ENCODE results near the gene ARHGEF28.

ARHGEF28 gene

DNA sequence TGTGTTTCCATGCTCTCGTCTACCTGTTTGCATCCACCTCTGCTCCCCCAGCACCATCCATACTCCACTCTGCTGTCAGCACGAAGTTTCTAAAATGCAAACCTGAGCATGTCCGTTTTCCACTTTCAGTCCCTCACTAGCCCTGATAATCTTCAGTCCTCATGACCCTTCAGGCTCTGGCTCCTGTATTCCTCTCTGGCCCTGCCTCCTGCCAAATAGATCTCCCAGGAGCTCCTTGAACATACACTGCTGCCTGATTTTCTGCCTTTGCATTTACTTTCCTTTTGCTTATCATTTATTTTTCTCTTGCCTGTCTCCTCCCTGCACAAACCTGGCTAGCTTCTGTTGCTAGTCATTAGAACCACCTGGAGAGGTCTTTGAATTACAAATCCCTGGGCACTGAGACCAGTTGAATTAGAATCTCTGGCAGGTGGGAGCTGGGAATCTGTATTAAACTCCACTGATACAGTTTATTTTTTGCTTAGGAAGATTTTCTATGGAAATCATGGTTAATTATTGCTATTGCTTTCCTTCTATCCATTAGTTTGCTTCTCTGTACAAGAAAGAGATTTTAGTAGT, 18.5 kb downstream of the ARHGEF28 start:
- DNase-seq: no peak
- in situ Hi-C loops (cut with HindIII; ENCODE audit: low pct_ligation_motif_present, low pct_unique_long_range_greater_than_20kb, low sequenced_read_pairs): no loop called here

DNA sequence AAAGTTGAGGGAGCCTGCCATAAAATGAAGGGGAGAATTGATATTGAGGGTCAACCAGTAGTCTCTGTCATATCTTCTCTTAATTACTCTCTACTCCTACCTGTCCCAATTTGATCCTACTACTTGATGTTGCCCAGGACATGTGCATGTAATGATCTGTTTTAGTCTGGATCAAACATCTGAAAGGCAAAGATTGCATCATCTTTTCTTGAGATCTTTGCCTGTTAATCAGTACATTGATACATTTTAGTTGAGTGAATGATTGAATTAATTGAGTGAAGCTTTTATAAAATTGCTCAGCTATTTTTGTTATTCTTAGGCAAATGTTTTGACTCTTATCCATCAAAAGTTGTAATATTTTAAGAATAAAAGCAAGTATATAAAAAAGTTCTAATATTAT, 21.7 kb downstream of the ARHGEF28 start:
- in situ Hi-C loops (cut with HindIII; ENCODE audit: low pct_ligation_motif_present, low pct_unique_long_range_greater_than_20kb, low sequenced_read_pairs): no loop called here
- no peak for DNase-seq

DNA sequence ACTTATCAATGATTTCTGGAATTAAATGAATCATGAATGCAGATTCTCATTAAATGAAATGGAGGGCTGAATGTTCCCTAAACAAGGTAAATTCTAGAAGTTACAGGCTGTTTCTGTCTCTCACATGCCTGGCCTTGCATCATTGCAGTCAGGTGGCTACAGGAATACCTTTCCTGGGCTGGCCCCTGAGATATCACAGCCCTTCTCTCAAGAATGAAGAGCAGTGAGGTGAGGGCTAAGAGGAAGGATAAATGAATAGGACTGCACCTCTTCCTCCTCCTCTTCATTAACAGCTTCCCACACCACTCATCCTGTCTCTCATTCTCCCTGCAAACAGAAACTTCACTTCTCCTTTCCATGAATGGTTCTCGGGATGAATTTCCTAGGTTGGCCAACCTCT, 22.5 kb downstream of the ARHGEF28 start:
- DNase-seq: no peak
- in situ Hi-C loops (cut with HindIII; ENCODE audit: low pct_ligation_motif_present, low pct_unique_long_range_greater_than_20kb, low sequenced_read_pairs): no loop called here

DNA sequence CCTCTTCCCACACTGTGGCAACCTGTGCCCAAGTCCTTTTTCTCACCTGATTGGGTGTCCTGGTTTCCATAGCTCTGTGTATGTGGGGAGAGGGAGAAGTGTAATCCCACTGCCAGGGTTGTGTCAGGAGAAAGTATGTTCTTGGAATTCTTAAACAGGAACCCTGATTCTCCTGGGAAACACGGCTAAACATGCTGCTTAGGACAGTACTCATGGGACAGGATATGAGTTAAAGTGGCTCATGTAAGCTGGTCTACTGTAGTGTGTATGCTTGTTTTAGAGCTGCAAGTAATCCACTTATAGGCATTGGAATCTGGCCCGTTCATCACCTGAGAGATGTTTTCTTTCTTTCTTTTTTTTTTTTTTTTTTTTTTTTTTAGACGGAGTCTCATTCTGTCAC, 23.9 kb downstream of the ARHGEF28 start:
- no peak for DNase-seq
- in situ Hi-C loops (cut with HindIII; ENCODE audit: low pct_ligation_motif_present, low pct_unique_long_range_greater_than_20kb, low sequenced_read_pairs): no loop called here

DNA sequence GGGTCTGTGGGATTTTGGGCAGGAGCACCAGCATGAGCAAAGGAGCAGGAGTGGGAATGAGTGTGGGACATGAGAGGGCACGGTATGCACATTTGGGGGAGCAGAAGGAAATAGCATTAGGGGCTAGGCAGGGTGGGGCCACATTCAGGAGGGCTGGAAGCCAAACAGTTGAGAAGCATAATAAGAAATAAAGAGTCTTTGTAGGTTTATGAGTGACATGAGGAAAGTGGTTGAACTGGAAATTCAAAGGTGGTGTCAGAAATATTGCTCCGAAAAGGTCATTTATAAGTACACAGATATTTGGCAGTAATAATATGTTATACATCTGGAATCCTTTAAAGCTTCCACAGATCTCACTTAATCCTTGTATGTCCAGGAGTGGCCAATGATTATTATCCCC, 26.4 kb downstream of the ARHGEF28 start:
- in situ Hi-C loops (cut with HindIII; ENCODE audit: low pct_ligation_motif_present, low pct_unique_long_range_greater_than_20kb, low sequenced_read_pairs): no loop called here
- DNase-seq: no peak

DNA sequence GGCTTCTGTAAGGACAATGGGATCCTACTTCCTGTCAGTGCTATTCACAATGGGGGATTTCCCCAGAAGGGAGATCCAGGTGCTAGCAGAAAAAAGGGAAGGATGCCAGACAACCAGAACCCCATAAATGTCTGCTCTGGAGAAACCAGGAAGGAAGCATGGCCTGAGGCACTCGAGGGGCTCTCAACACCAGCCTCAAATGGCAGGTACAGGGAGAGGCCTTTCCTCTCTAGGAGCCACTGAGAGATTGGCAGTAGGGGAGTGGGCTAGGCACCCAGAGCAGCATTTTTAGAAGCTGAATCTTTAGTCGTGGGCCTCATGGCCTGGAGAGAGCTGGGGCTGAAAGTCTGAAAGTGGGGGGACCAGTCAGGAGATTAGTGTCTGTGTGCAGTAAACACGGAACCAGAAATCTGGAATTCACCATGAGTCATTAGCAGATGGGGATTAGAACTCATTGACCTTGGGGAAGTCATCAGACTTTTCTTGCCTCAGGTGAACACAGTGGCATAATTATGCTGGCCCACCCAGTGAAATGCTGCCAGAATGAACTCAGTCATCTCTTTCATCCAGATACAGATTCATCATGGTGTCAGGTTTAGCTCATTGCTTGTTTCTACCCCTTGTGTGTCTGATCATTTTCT, 28.3 kb downstream of the ARHGEF28 start:
- in situ Hi-C loops (cut with HindIII; ENCODE audit: low pct_ligation_motif_present, low pct_unique_long_range_greater_than_20kb, low sequenced_read_pairs): no loop called here

DNA sequence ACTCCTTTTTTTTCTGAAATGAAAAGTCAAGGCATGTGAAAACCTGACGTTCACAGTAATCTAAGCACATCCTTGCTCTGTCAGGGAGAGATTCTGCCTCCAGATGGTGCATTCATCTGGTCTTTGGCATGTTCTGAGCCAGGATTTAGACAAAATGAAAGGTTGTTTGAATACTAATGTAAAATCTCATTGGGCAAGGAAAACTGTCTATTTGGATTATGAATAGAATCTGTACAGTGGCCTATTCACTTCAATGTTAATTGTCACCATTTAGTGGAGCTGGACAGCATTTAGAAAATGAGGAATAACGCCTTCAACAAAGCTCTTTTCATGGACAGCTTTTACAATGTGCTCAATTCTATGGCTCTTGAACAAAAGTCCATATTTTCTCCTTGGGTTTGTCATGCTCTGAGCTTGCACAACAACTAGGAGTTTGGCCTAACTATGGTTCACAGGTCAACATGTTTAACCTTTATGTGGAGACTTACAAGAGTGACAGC, 28.9 kb downstream of the ARHGEF28 start:
- in situ Hi-C loops (cut with HindIII; ENCODE audit: low pct_ligation_motif_present, low pct_unique_long_range_greater_than_20kb, low sequenced_read_pairs): no loop called here
- no peak for DNase-seq

More for the DNA sequence above, 28.3 kb downstream of the ARHGEF28 start:
- DNase-seq: no peak

DNA sequence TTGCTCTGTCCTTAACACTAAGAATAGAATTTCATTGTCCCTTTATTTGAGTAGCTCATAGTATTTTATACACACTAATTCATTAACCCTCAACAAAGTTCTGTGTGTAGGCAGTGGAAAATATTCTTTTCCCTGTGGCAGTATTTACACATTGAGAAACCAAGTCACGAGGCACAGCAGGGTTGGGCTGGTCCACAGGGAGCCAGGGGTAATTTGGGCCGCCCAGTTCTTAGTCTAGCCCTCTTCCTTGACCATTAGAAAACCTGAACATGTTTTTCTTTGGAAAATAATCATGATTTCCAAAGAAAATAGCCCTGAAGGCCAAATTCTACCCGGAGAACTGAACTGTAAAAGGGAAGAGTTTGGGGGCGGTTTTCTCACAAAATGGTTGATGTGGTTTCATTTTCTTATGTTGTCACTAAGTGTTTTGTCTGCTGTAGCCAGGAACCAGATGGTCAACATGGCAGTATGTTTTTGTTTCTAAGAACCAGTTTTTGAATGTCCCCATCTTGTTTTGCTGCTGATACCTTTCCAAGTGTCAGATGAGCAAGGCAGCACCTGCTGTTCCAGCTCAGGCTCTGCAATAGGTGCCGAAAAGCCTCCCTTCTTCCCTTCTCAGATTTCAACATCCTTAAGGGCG, 29.6 kb downstream of the ARHGEF28 start:
- no peak for DNase-seq
- in situ Hi-C loops (cut with HindIII; ENCODE audit: low pct_ligation_motif_present, low pct_unique_long_range_greater_than_20kb, low sequenced_read_pairs): no loop called here

DNA sequence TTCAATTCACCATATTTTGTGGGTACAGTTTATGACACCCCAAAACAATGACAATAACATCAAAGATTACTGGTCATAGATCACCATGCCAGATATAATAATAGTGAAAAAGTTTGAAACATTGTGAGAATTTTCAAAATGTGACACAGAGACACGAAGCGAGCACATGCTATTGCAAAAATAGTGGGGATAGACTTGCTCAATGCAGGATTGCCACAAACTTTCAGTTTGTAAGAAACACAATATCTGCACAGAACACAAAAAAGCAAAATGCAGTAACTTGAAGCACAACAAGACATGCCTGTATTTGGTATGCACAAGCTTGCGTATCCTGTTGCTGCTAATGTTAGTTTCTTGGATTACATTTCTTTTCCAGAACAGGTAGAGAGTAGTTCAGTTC, 35.8 kb downstream of the ARHGEF28 start:
- DNase-seq: no peak
- in situ Hi-C loops (cut with HindIII; ENCODE audit: low pct_ligation_motif_present, low pct_unique_long_range_greater_than_20kb, low sequenced_read_pairs): no loop called here

DNA sequence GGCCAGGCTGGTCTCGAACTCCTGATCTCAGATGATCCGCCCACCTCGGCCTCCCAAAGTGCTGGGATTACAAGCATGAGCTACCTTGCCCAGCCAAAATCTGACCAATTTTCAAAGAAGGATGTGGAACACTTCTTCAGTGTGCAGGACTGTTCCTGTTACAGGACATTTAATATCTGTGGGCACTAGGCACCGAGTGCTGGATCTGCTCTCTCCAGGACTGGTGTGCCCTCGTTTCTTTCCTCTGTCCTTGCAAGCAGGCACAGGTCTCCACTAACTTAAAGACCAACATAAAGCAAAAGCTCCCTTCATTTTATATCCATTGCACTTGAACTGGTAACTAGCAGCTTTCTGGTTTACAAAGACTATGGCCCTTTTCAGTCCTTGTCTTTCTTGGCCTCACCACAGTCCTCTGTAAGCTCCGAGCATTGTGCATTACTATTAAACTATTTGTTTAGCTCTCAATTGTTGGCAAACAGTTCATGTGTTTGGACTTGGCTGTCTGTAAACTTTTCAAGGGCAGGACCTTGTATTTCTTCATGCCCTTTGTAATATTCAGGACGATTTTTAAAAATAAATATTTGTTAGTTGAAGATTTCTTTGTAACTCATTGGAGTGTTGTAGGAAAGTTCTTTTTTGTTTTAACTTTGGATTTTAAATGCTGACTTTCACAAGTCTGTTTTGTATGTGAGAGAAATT, 37.3 kb downstream of the ARHGEF28 start:
- DNase-seq: no peak
- in situ Hi-C loops (cut with HindIII; ENCODE audit: low pct_ligation_motif_present, low pct_unique_long_range_greater_than_20kb, low sequenced_read_pairs): no loop called here

DNA sequence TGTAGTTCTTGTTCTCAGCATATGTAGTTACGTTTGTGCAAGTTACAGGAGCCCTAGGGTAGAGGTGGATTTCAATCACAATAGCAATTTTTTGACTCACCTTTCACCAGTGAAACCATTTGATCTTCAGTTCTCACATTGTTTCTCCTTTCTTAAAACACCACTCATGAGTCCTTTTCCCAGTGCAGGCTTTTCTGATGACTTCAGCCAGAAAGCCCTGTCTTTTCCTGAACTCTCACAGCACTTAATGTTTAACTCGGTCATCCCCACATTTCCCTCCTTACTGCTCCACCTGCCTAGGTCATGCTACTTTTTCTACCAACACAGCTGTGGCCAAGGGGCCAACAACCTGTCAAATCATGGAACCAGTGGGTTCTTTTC, 37.9 kb downstream of the ARHGEF28 start:
- DNase-seq: peak; percentile 38
- in situ Hi-C loops (cut with HindIII; ENCODE audit: low pct_ligation_motif_present, low pct_unique_long_range_greater_than_20kb, low sequenced_read_pairs): no loop called here

DNA sequence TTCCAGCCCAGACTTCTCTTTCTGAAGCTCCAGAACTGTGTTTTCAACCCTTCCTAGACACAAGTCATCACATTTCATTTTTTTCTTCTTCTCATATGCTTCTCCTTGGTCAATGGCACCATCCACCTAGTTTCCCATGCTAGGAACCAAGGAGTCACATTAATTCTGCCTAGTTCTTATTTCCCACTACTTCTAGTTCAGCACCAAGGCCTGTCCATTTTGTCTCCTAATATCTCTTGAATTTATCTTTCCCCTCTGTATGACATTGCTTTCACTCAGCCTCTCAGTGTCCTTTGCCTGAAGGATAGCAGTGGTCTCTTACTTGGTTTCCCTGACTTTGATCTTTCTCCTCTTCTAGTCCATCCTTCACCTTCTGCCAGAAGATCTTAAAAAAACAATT, 38.8 kb downstream of the ARHGEF28 start:
- in situ Hi-C loops (cut with HindIII; ENCODE audit: low pct_ligation_motif_present, low pct_unique_long_range_greater_than_20kb, low sequenced_read_pairs): no loop called here
- no peak for DNase-seq

DNA sequence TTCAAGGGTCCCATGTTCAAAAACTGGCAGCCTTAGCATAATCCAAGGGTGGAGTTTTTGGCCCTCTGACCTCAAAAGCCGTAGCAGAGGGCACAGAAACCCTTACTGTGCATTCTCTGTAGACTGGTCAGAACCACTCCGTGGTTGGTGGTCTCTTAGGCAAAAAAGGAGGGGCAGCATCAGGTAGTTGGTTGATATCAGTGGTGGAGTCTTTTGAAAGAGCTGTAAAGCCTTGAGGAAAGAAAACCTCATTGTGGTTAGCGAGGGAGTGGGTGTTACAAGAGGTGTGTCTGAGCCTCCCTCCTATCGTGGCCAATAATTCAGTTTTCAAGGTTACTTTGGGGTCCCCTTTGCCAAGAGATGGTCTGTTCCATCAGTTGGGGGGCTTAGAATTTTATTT, 40.9 kb downstream of the ARHGEF28 start:
- no peak for DNase-seq
- in situ Hi-C loops (cut with HindIII; ENCODE audit: low pct_ligation_motif_present, low pct_unique_long_range_greater_than_20kb, low sequenced_read_pairs): no loop called here

DNA sequence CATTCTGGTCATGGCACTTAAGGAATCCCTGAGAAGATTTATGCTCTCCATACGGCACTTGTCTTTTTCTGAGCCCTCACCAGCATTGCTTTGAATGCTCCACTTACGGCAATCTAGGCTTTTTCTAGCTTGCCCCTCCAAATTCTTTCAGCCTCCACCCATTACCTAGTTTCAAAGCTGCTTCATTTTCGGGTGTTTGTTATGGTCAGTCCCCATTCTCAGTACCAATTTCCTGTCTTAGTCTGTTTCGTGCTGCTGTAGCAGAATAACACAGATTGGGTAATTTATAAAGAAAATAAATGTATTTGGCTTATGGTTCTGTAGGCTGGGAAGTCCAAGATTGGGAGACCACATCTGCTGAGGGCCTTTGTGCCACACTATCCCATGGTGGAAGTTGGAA, 42.0 kb downstream of the ARHGEF28 start:
- DNase-seq: no peak
- in situ Hi-C loops (cut with HindIII; ENCODE audit: low pct_ligation_motif_present, low pct_unique_long_range_greater_than_20kb, low sequenced_read_pairs): no loop called here

DNA sequence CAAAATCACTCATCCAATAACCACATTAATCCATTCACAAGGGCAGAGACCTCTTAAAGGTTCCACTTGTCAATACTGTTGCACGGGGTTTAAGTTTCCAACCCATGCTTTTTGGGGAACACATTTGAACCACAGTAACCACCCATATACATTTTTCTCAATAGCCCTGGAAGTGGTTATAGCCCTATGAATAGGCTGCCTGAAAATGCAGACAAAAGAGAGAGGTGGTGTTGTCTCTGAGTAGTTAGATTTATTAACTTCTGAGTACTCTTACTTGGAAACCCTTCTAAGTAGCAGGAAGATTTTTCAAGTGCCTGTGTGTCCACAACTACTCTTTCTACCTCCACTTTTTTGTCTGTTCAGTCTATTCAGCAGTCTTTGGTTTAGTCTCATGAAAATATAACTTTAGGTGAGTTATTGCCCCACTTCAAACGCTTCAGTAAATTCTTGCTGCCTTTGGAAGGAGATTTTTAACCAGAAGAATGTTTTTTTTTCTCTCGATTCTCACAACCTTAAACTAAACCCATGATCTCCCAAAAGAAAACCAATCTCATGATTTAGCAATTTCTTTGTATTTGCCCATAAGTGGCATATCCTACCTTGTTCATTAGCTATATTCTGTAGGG, 42.6 kb downstream of the ARHGEF28 start:
- no peak for DNase-seq

DNA sequence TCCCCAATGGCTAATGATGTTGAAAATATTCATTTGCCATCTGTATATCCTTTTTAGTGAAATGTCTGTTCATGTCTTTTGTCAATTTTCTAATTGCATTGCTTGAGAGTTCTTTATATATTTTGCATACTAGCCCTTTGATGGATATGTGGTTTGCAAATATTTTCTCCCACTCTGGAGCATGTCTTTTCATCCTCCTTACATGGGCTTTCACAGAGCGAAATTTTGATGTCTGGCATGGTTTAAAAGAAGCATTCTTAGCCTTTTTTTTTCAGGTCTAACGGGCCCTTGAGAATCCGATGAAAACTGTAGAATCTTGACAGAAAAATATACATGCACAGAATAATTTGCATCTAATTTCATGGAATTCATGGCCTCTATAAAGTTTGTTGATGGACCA, 44.7 kb downstream of the ARHGEF28 start:
- in situ Hi-C loops (cut with HindIII; ENCODE audit: low pct_ligation_motif_present, low pct_unique_long_range_greater_than_20kb, low sequenced_read_pairs): no loop called here
- DNase-seq: no peak

More for the DNA sequence above, 42.6 kb downstream of the ARHGEF28 start:
- in situ Hi-C loops (cut with HindIII; ENCODE audit: low pct_ligation_motif_present, low pct_unique_long_range_greater_than_20kb, low sequenced_read_pairs): no loop called here

DNA sequence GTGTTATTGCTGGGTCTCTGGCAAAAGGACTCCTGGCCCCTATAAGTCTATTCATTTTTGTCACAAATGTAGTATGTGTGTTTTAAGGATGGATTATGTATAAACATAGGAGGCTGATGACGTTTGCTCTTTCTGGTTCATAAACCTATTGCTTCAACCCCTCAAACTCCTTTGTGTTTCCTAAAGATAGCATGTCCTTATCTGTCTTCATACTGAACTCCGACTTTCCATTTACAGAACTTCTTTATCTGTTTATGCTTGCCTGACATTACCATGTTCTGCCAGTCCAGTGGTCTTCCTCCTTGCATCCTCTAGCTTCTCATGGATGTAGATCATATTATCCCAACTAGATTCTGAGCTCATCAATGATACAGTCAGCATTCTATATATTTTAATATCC, 46.1 kb downstream of the ARHGEF28 start:
- in situ Hi-C loops (cut with HindIII; ENCODE audit: low pct_ligation_motif_present, low pct_unique_long_range_greater_than_20kb, low sequenced_read_pairs): no loop called here
- no peak for DNase-seq

DNA sequence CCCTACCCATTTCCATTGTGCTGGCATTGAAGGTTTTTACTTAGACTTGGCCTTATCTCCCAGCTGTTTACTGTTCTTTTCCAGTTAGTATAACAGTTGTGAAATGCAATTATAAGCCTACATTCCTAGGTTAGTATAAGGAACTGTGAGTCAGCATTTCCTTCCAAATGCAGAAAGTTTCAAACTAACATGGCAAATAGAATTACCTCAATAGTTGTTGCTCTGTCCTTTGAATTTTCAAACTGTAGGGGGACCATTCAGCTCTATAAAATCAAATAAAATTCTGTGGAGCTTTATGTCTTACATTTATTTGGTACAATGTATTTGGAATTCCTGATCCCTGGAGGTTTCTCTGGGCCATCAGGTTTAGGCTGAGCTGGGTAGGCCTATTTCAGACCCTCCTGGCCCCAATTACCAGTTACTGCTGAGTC, 47.2 kb downstream of the ARHGEF28 start:
- DNase-seq: peak; percentile 48
- in situ Hi-C loops (cut with HindIII; ENCODE audit: low pct_ligation_motif_present, low pct_unique_long_range_greater_than_20kb, low sequenced_read_pairs): no loop called here

DNA sequence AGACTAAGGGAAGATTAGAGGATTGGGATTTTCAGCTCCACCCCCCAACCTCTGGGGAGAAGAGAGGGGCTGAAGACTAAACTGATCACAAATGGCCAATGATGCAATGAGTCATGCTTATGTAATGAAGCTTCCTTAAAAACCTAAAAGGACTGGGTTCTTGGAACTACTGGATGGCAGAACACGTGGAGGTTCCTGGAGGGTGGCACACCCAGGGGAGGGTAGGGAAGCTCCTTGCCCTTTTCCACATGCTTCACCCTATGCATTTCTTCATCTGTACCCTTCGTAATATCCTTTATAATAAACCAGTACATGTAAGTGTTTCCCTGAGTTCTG, 48.6 kb downstream of the ARHGEF28 start:
- in situ Hi-C loops (cut with HindIII; ENCODE audit: low pct_ligation_motif_present, low pct_unique_long_range_greater_than_20kb, low sequenced_read_pairs): no loop called here

More for the DNA sequence above, 48.6 kb downstream of the ARHGEF28 start:
- no peak for DNase-seq
